ENCODE data around the gene MARCHF7.

- TF ChIP-seq, protein P1, sequence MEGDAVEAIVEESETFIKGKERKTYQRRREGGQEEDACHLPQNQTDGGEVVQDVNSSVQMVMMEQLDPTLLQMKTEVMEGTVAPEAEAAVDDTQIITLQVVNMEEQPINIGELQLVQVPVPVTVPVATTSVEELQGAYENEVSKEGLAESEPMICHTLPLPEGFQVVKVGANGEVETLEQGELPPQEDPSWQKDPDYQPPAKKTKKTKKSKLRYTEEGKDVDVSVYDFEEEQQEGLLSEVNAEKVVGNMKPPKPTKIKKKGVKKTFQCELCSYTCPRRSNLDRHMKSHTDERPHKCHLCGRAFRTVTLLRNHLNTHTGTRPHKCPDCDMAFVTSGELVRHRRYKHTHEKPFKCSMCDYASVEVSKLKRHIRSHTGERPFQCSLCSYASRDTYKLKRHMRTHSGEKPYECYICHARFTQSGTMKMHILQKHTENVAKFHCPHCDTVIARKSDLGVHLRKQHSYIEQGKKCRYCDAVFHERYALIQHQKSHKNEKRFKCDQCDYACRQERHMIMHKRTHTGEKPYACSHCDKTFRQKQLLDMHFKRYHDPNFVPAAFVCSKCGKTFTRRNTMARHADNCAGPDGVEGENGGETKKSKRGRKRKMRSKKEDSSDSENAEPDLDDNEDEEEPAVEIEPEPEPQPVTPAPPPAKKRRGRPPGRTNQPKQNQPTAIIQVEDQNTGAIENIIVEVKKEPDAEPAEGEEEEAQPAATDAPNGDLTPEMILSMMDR (IDR thresholded peaks at IDR 0.05; ENCODE audit: low read depth, low read length): no peak
- TF ChIP-seq MYC (IDR thresholded peaks at IDR 0.05; ENCODE audit: low read depth, low read length) (no peak), POLR2A (IDR thresholded peaks at IDR 0.05; ENCODE audit: extremely low read depth, insufficient read length) (no peak)
These were observed 47.3 kb downstream of the MARCHF7 start for GRCh38 chr2:159759577-159759976.

Data from NB4 (cell line).